Smooth muscle cell (in vitro differentiated cells): Measurements from ENCODE around the gene MMP17. TPM values are rescaled to one million over a fixed set of nuclear protein-coding genes. Genes with fewer than 3 reads are reported as not detected.

ENCODE experiments used
- DNase-seq: peaks from one replicate; lab custom pipeline; 2025; ENCODE audit not compliant: unreplicated experiment; lab: John Stamatoyannopoulos, UW
- H2AFZ ChIP-seq: fragments of 200-600 bp; sonication (generic); 2 replicates; pipeline ENCODE4 v1.6.0; 2016; ENCODE audit warnings: antibody characterized with exemption, low read depth, mild to moderate bottlenecking
- H3F3A ChIP-seq: fragments of 200-600 bp; sonication (generic); 2 replicates; pipeline ENCODE4 v1.6.0; 2017; ENCODE audit warnings: antibody characterized with exemption, low read depth
- H3K27ac ChIP-seq: fragments of 200-600 bp; sonication (generic); 2 replicates; pipeline ENCODE4 v1.5.1; 2016; ENCODE audit warnings: low read depth, mild to moderate bottlenecking
- H3K27me3 ChIP-seq: fragments of 200-600 bp; sonication (generic); 2 replicates; pipeline ENCODE4 v1.6.1; 2016; ENCODE audit warnings: low read depth, mild to moderate bottlenecking
- H3K36me3 ChIP-seq: fragments of 200-600 bp; sonication (generic); 2 replicates; pipeline ENCODE4 v1.5.1; 2016; ENCODE audit warnings: low read depth
- H3K4me1 ChIP-seq: fragments of 200-600 bp; sonication (generic); 2 replicates; pipeline ENCODE4 v1.5.1; 2016; ENCODE audit warnings: low read depth
- H3K4me2 ChIP-seq: fragments of 200-600 bp; sonication (generic); 2 replicates; pipeline ENCODE4 v1.6.0; 2016; ENCODE audit warnings: mild to moderate bottlenecking
- H3K4me3 ChIP-seq: fragments of 200-600 bp; sonication (generic); 2 replicates; pipeline ENCODE4 v1.5.1; 2016; ENCODE audit warnings: mild to moderate bottlenecking
- H3K79me2 ChIP-seq: fragments of 200-600 bp; sonication (generic); 2 replicates; pipeline ENCODE4 v1.6.0; 2016; ENCODE audit warnings: low read depth, mild to moderate bottlenecking
- H3K9ac ChIP-seq: fragments of 200-600 bp; sonication (generic); 2 replicates; pipeline ENCODE4 v1.6.0; 2016; ENCODE audit warnings: low read depth
- H3K9me3 ChIP-seq: fragments of 200-600 bp; sonication (generic); replicated peaks from 2 replicates; pipeline ENCODE4 v1.5.1; 2016; ENCODE audit warnings: low read depth
- H4K20me1 ChIP-seq: fragments of 200-600 bp; sonication (generic); 2 replicates; pipeline ENCODE4 v1.6.0; 2016; ENCODE audit warnings: low read depth
- WGBS: methylation state at CpG from one replicate; pipeline ENCODE4 v1.1.7; 2016; ENCODE audit warnings: low lambda C conversion rate; 5-methylcytosine and 5-hydroxymethylcytosine counted together
- polyA plus RNA-seq: library from polyadenylated mRNA; unstranded; fragments of >200 nt; fragmentation: Nextera tagmentation; extraction: Ambion mirVana; gene quantifications from 2 replicates; pipeline ENCODE4 v1.2.1, GENCODE V29; 2016
- total RNA-seq: library from RNA; depleted of rRNA; stranded (reverse); fragments of >200 nt; gene quantifications from 2 replicates; pipeline ENCODE4 v1.2.3, GENCODE V29; 2014
- TF ChIP-seq, protein P1 (sequence below): fragments of 200-600 bp; sonication (generic); IDR thresholded peaks from 2 replicates; pipeline ENCODE4 v1.5.1; 2017; ENCODE audit warnings: borderline replicate concordance, mild to moderate bottlenecking, antibody characterized with exemption; ENCODE audit not compliant: insufficient read depth, poor library complexity, severe bottlenecking

Gene MMP17
- total and polyA plus RNA-seq, 2 experiments from 2014 or later, result 1.3 to 1.6 TPM

DNA sequence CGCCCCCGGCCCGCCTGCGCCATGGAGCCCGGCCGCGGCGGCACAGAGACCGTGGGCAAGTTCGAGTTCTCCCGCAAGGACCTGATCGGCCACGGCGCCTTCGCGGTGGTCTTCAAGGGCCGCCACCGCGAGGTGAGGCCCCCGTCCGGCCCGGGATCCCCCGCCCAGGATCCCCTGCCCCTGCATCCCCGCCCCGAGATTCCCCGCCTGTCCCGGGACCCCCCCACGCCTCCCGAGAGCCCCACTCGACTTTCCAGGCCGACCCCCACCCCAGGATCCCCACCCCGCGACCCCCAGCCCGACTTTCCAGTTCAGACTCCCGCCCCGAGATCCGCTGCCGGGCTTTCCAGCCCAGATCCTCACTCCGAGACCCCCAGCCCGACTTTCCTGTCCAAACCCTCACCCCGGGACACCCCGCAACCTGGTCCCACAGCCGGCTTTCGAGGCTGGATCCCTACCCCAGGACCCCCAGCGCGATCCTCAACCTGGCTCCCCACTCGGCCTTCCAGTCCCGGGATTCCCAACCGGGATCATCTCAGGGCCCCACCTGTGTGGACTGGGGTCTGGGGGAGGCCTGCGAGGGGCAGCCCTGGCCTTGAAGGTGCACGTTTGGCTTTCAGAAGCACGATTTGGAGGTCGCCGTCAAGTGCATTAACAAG lies 66.9 kb downstream of the MMP17 start:
- no peak overlapping the region for H2AFZ ChIP-seq
- WGBS, result 2% methylated on average over 25 of the region's 54 CpGs
- DNase-seq, result no peak

DNA sequence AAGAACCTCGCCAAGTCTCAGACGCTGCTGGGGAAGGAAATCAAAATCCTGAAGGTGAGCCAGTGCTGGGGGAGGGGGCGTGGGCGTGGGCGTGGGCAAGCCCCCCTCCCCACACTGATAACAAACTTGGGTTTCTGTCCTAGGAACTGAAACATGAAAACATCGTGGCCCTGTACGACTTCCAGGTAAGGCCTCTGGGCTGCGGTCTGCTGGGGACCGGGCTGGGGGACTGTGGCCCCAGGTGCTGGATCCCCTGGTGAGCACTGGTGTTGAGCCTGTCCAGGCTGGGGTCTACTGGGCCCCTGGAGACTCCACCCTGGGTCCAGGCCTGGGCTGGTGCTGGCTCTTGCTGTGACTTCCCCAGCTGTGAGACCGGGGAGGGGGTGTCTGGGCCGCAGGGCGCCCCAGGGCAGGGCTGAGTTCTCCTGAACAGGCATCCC lies 67.5 kb downstream of the MMP17 start:
- H3K4me1 ChIP-seq, result peaks cover 16% of the 10 kb centered on the region
- H4K20me1 ChIP-seq, result peaks cover 54% of the 10 kb centered on the region
- no peak overlapping the region for H2AFZ ChIP-seq
- peaks cover 51% of the 10 kb centered on the region for H3K79me2 ChIP-seq
- H3K27ac ChIP-seq, result peak overlapping the region; percentile 93
- peak overlapping the region; percentile 98 for H3K4me2 ChIP-seq
- DNase-seq, result no peak
- 9% methylated on average over 10 of the region's 12 CpGs for WGBS
- peaks cover 4% of the 10 kb centered on the region for H3F3A ChIP-seq
- no peaks in the 10 kb centered on the region for H3K9me3 ChIP-seq
- TF ChIP-seq, protein P1, sequence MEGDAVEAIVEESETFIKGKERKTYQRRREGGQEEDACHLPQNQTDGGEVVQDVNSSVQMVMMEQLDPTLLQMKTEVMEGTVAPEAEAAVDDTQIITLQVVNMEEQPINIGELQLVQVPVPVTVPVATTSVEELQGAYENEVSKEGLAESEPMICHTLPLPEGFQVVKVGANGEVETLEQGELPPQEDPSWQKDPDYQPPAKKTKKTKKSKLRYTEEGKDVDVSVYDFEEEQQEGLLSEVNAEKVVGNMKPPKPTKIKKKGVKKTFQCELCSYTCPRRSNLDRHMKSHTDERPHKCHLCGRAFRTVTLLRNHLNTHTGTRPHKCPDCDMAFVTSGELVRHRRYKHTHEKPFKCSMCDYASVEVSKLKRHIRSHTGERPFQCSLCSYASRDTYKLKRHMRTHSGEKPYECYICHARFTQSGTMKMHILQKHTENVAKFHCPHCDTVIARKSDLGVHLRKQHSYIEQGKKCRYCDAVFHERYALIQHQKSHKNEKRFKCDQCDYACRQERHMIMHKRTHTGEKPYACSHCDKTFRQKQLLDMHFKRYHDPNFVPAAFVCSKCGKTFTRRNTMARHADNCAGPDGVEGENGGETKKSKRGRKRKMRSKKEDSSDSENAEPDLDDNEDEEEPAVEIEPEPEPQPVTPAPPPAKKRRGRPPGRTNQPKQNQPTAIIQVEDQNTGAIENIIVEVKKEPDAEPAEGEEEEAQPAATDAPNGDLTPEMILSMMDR, result no peak
- H3K9ac ChIP-seq, result peak overlapping the region; percentile 87
- no peaks in the 10 kb centered on the region for H3K27me3 ChIP-seq
- H3K36me3 ChIP-seq, result no peaks in the 10 kb centered on the region
- peak overlapping the region; percentile 79 for H3K4me3 ChIP-seq

More for the DNA sequence above, 66.9 kb downstream of the MMP17 start:
- H3K4me3 ChIP-seq, result peak overlapping the region; percentile 79
- peaks cover 45% of the 10 kb centered on the region for H3K79me2 ChIP-seq
- H4K20me1 ChIP-seq, result peaks cover 48% of the 10 kb centered on the region
- peak overlapping the region; percentile 98 for H3K4me2 ChIP-seq
- H3K9ac ChIP-seq, result peak overlapping the region; percentile 87
- peaks cover 16% of the 10 kb centered on the region for H3K4me1 ChIP-seq
- H3F3A ChIP-seq, result peaks cover 4% of the 10 kb centered on the region
- TF ChIP-seq, protein P1, result no peak
- peak overlapping the region; percentile 93 for H3K27ac ChIP-seq
- no peaks in the 10 kb centered on the region for H3K36me3 ChIP-seq
- no peaks in the 10 kb centered on the region for H3K9me3 ChIP-seq
- no peaks in the 10 kb centered on the region for H3K27me3 ChIP-seq

DNA sequence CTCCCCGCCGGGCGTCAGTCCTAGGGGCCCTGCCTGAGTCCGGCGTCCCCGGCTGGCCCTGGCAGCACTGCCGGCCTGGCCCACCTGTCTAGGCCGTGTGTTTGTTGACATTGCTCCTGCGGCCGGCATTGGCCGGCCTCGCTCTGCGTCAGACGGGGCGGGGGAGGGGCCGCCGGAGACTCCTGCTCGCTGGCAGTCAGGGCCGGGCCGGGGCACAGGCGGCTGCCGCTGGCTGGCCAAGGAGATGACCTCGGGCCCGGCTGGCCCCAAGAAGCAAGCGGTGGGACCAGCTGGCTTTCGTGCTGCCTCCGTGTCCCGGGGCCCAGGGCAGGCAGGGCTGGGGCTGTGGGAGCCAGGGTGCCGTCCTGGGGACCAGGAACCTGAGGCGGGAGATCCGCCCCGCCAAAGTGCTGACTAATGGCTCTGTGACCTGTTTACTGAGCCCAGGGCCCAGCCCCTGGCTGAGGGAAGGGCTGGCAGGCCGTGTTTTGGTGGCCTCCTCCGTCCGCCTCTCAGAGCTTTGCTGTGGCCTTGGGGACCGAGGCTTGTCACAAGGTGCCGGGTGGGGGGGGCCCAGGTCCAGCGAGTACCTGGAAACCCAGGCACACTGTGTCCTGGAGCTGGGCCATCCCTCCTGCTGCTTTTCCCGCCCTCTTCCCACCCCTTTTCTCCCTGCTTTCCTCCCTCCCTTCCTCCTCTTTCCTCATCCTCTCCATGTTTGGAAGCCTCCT lies 68.1 kb downstream of the MMP17 start:
- H3K79me2 ChIP-seq, result peaks cover 56% of the 10 kb centered on the region
- peak; percentile 62 for DNase-seq

More for the DNA sequence above, 68.1 kb downstream of the MMP17 start:
- no peaks in the 10 kb centered on the region for H3K36me3 ChIP-seq
- peak overlapping the region; percentile 87 for H3K9ac ChIP-seq
- TF ChIP-seq, protein P1, result no peak
- H3K27ac ChIP-seq, result peak overlapping the region; percentile 93
- no peaks in the 10 kb centered on the region for H3K9me3 ChIP-seq
- H3K4me2 ChIP-seq, result peak overlapping the region; percentile 98
- peaks cover 60% of the 10 kb centered on the region for H4K20me1 ChIP-seq
- peak overlapping the region; percentile 79 for H3K4me3 ChIP-seq
- 9% methylated on average over 32 of the region's 39 CpGs for WGBS
- H3F3A ChIP-seq, result peaks cover 4% of the 10 kb centered on the region
- H3K27me3 ChIP-seq, result no peaks in the 10 kb centered on the region
- H3K4me1 ChIP-seq, result peaks cover 16% of the 10 kb centered on the region
- no peak overlapping the region for H2AFZ ChIP-seq
